ENCODE measurements around the gene CCDC154.

Gene CCDC154

GRCh38 chr16:1435921-1436697, 8.2 kb downstream of the CCDC154 start:
- no peak for DNase-seq

DNA sequence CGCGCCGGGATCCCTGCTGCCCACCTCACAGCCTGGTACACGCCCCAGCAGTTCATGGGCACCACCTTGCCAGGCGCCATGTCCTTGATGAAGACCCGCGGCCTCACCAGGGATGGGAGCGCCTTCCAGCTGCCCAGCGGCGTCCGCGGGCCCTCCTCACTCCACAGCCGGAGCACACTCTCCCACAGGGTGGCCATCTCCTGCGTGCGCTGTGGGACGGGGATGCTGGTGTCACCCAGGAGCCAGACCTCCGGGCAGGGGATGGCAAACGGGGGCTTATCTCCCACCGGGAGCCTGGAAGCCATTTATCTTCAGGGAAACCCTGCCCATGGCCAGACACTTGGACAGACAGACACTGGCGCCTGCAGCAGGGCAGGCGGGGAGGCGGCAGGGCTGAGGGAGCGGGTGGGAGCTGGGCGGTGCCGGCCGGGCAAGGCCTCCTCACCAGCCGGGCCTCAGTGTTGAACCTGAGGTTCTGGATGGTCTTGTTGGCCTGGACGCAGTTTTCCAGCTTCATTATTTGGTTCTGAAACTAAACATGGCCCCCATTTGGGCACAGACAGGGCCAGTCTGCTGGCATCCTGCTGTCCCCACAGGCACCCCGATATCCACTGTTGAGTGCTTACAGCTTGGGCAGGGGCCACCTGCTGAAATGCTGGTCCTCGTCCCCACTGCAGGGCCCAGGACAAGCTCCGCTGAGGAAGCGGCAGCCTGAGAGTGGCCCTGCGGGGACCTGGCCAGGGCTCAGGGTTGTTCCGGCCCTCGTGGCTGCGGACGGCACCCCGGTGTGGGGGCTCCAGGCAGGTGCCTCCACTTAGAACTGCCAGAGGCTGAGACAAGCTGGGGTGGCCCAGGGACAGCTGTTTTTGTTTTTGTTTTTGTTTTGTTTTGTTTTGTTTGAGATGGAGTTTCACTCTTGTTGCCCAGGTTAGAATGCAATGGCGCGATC, 9.4 kb downstream of the CCDC154 start:
- no peak for DNase-seq

- no peak for DNase-seq
These were observed 10.6 kb downstream of the CCDC154 start for GRCh38 chr16:1433756-1434155.

DNA sequence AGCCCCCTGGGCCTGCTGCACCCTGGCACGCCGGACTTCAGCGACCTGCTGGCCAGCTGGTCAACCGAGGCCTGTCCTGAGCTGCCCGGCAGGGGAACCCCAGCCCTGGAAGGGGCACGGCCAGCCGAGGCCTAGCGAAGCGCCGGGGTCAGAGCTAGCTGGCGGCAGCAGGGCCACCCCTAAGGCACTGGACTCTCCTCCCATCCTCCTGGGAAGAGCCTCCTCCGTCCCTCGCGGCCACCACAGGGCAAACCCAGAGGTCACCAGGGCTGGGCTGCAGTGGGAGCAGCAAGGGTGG, 11.1 kb downstream of the CCDC154 start:
- no peak for DNase-seq

GRCh38 chr16:1432388-1433262, 11.7 kb downstream of the CCDC154 start:
- no peak for DNase-seq

- DNase-seq: no peak
These were observed 12.7 kb downstream of the CCDC154 start for GRCh38 chr16:1431497-1432270.

GRCh38 chr16:1430759-1431496, 13.4 kb downstream of the CCDC154 start, which contains the start of gene PERCC1:
TSS of gene PERCC1 (plus strand) at chr16:1431078. CDS start at chr16:1432594, 1,516 bp downstream.
- DNase-seq: no peak

- DNase-seq: no peak
These were observed 14.1 kb downstream of the CCDC154 start for GRCh38 chr16:1430214-1430758.

DNA sequence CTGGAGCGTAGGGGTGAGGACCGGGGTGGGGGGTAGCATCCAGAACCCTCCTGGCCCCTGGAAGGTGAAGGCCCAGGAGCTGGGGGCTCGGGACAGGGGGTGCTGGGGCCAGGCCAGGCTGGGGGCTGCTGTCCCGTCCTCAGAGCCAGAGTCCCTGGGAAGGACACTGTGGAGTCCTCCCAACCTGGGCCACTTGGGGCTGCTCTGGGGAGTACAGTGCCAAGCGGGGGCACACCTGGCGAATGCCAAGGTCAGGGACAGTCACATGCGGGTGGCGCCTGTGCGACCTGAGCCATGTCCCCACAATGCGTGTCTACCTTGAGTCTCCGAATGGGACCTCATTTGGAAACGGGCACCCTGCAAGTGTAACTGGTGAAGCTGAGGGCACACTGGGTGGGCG, 14.7 kb downstream of the CCDC154 start:
- no peak for DNase-seq

- DNase-seq: no peak
These were observed 15.3 kb downstream of the CCDC154 start for GRCh38 chr16:1429012-1429411.

DNA sequence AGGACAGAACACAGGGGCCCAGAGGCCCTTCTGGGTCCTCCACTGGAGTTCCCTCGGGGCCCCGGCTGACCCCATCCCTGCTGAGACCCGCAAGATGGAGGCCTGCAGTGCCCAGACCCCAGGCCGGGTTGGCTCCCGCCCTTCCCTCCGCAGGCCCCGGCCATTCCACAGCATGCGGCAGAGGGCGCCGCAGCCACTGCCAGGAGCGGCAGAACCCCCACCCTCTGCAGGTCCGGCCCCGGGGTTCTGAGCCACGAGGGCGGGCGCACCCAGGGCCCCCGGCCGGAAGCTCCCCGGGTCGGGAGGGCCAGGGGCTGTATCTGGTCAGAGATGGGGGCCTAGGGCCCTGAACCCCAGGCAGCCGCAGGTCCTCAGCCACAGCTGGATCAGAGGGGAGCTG, 15.8 kb downstream of the CCDC154 start:
- DNase-seq: no peak

- DNase-seq: no peak
These were observed 16.6 kb downstream of the CCDC154 start for GRCh38 chr16:1427473-1428461.

DNA sequence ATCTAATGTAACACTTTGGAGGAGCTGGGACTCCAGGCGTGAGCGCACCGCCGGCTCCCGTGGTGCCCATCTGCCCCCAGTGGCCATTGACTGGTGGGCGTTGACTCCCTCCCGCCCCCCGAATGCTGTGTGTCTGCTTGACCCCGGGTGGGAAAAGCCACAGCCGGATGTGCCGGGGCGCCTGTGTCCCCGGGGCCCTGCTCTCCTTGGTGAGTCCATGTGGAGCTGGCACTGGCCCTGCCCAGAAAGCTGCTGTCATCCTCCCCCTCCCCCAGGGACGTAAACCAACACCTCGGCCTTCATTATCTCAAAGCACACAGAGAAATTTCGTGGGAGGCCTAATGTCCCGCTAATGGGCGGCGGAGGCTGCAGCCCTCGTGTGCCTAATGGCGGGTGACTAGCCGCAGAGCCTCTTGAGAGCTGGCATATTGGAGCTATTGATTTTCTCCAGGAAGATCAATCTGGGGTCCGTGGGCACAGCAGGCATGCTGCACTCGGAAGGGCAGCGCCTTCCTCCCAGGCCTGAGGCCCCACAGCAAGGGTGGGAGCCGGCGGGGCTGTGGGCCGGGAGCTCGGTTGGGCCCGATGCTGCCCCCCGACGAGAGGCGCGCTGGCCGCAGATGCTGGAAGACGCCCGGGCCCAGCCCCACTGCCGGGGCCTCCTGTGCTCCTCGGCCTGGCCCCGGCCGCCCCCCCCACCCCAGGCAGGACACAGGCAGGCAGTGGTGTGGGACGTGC, 17.5 kb downstream of the CCDC154 start:
- peak; percentile 56 for DNase-seq

DNA sequence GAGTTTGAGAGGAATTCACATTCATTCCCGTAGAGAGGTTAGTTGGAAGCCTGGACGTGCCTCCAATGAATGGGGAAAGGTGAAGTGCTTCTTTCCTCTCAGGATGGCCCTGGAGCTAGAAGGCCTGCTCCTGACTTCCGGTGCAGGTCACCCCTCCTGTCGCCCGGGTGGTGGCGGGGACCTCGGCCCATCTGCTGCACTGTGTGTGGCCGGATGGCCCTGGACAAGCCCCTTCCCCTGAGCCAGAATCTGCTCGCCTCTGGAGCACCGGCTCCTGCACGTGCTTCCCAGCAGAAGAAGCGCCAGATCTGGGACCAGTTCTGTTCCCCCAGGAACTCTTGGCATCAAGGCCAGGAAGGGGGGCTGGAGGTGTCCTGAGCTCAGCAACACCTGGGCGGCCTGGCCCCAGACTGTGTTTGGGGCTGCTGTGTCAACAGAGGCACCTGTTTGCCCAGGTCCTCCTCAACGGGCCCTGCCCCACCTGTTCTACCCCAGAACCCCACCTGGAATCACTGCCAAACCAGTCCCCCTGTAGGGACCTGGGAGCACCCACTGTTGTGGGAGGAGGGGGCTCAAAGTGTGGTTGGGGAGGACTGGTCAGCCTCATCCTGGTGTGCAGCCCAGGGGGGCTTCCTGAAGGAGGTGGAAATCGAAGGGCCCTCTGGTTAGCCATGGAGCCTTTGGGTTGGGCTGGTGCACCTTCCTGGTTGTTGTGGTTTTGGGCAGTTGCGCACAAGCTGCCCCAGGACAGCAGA, 18.6 kb downstream of the CCDC154 start:
- DNase-seq: no peak

DNA sequence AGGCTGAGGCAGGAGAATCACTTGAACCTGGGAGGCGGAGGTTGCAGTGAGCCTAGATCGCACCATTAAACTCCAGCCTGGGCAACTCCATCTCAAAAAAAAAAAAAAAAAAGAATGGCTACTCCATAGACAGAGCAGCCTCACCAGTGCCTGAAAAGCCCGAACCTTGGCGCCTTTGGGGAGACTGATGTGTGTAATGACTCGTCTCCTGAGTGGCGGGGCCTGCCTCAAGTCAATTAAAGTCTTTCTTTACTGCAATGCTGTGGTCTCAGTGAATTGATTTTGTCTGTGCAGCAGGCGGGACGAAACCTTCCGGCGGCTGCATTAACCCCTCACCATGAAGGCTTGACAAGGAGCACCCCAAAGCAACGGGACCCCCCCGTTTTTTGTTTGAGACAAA, 20.3 kb downstream of the CCDC154 start:
- no peak for DNase-seq

DNA sequence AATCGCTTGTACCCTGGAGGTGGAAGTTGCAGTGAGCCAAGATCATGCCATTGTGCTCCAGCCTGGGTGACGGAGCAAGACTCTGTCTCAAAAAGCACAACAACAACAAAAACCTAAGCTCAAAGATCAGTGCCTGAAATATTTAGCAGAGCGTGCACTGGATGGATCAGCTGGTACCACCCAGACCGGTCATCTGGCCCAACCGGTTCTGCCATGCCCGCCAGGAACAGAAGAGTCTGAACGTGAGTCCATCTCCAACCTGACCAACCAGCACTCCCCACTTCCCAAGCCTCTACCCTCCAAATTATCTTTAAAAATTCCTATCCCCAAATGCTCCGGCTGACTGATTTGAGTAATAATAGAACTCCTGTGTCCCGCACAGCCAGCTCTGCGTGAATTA, 22.3 kb downstream of the CCDC154 start:
- DNase-seq: no peak

DNA sequence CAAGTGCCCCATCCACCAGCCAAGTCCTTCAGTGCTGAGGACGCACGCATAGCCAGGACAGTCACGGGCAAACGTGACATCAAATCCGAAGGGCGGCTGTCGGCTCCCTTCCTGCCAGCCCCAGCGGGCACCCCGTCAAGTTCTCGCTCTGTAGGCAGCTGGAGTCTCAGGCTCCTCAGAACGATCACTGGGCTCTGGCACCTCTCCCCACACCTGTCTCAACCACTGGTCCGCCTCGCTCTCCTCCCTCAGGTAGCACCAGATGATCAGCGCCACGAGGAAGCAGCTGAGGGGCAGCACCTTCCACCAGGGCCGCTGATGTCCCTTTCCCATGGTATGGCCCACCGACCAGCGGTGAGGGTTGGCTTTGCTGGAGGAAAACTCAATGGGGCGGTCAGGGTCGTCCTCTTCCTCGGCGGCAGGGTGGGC, 24.2 kb downstream of the CCDC154 start:
- DNase-seq: no peak

DNA sequence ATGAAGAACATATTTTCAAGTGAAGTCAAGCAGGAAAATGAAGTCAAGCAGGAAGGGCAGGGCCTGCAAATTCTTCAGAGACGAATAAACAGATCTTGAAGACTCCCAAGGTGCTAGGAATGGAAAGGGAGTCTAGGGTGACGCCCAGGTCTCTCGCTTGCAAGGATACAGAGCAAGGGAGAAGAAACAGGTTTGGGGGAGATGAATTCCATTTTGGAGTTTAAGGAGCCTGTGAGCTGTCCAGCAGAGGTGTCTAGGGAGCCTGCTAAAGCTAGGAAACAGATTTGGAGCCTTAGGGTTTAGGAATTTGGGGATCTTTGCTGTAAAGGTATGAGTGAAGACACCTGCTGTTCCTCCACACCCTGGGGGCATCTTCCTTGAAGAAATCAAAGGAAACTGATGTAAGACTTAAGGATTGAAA, 27.8 kb downstream of the CCDC154 start:
- no peak for DNase-seq
